GM21447 (cell line): ENCODE data around the gene GOSR1.
"Not testable (repeated sequence)": the region's sequence is repeated elsewhere in the genome, so short reads cannot be mapped to it uniquely, and the experiment has no call there.

Source experiments
- ATAC-seq: cut with Tn5 transposase; IDR thresholded peaks from one replicate; pipeline ENCODE4 v1.9.1; 2021; ENCODE audit not compliant: unreplicated experiment

GOSR1 gene

DNA sequence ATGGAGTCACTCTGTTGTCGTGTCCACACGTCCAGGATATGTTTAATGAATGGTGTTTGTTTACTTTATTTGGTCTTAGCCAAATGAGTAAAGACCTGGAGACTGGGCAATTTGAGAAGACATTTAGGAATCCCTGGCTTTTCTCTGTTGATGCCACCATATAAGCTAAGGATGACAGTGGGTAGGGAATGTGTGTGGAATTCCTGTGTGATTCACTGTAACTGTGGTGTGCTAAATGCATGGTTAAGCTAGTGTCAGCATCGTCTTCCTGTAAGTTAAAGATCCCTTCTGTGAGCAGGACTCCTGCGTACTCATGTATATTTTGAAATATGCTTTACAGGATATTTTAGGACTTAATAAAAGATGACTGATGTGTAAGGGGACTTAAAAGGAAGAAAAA lies 26.4 kb downstream of the GOSR1 start:
- ATAC-seq: no peak

- no peak for ATAC-seq
These were observed 28.7 kb downstream of the GOSR1 start for GRCh38 chr17:30505868-30506417.

GRCh38 chr17:30506481-30506880 lies 29.3 kb downstream of the GOSR1 start:
- no peak for ATAC-seq

DNA sequence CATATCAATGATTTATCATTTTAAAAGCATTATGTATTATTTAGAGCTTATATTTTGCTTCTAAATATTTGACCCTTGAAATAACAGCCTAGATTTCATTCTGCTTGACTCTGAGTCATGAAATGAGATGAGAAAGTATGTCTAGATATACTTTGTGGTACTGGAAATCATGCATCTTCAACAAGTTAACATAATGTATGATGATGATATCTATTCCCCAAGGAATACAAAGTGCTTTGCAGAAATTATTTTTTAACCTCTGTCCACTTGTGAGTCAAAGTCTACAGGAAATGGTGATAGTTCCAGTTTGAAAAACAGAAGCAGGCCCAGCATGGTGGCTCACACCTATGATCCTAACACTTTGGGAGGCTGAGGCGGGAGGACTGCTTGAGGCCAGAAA lies 36.1 kb downstream of the GOSR1 start:
- ATAC-seq: no peak

DNA sequence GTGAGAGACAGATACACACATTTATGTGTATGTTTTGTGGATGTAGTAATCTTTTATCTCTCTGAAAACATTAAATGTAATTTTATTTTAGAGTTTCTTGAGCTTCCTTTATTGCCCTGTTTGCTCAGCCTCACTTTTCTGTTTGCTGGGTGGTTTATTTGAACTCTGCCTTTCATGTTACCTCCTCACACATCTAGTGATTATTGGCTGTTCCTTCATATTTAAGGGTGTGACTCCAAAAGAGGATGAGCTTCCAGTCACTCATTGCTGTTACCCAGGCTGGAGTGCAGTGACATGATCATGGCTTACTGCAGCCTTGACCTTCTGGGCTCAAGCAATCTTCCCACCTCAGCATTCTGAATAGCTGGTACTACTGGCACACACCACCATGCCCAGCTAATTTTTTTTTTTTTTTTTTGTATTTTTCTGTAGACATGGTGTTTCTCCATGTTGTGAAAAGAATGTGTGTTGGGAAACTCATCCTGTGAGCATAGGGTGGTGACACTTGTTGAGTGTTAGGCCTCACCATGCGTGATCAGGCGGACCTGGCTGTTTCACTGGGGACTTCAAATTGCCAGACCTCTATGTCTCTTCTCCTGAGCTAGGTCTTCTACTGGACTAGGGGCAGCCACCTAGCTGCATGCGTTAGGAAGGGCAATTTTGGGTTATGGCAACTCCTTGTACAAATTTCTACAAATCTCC lies 37.8 kb downstream of the GOSR1 start:
- ATAC-seq: no peak

DNA sequence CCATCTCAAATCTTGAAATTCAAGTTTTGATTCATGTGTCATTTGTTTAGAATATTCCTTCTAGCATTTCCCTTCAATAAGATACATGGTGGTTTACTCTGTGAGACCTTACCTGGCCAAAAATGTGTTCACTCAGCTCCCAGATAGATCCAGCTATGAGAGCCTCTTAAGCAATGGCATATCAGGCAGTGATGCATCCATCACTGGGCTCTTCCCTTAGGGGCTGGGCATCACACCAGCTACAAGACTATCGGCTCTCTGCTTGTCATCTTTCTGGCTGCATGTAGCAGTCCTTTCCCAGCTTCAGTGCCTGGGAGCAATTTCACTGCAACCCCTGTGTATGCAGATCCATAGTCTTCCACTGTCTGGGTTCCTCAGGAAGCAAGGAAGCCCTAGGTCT lies 40.6 kb downstream of the GOSR1 start:
- ATAC-seq: no peak

GRCh38 chr17:30519166-30519565 lies 42.0 kb downstream of the GOSR1 start:
- ATAC-seq: no peak

DNA sequence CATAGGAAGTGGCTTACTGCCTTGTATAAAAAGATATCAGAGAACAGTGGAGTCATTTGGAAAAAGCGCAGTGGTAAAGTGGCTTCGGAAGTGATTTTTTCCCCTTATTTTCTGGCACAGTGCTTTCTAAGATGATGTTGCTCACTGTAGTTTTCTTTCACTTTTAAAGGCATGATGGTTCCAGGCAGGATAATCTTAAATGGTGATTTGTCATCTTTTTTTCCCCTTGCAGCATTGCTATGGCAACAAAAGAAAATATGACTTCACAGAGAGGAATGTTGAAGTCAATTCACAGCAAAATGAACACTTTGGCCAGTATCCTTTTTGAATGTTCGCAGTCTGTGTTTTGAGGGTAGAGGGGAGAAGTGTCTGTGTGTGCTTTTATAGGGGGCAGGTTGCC lies 42.5 kb downstream of the GOSR1 start:
- ATAC-seq: no peak

GRCh38 chr17:30520436-30520835 lies 43.2 kb downstream of the GOSR1 start:
- ATAC-seq: no peak

GRCh38 chr17:30520882-30521281 lies 43.7 kb downstream of the GOSR1 start:
- no peak for ATAC-seq

DNA sequence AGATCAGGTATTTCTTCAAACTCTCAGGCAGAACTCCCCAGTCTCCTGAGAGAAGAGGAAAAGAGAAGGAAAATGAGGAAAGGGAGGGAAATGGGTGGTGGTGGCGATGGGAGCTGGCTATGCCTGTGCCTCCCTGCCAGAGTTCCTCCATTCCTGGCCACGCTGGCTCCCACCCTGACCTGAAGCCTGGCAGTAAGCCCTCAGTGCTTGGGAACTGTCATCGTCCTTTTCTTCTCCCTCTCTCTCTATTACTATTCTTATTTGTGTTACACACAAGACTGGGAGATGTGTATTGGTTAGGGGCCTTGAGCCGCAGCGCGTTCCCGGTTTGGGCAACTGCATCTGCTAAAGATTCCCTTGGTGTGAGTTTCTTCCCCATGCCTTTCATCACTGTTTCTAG lies 44.6 kb downstream of the GOSR1 start:
- no peak for ATAC-seq

DNA sequence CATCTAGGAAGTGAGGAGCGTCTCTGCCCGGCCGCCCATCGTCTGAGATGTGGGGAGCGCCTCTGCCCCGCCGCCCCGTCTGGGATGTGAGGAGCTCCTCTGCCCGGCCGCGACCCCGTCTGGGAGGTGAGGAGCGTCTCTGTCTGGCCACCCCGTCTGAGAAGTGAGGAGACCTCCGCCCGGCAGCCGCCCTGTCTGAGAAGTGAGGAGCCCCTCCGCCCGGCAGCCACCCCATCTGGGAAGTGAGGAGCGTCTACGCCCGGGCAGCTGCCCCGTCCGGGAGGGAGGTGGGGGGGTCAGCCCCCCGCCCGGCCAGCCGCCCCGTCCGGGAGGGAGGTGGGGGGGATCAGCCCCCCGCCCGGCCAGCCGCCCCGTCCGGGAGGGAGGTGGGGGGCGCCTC lies 46.0 kb downstream of the GOSR1 start:
- not testable (repeated sequence) for ATAC-seq

GRCh38 chr17:30524847-30525246 lies 47.6 kb downstream of the GOSR1 start:
- no peak for ATAC-seq

DNA sequence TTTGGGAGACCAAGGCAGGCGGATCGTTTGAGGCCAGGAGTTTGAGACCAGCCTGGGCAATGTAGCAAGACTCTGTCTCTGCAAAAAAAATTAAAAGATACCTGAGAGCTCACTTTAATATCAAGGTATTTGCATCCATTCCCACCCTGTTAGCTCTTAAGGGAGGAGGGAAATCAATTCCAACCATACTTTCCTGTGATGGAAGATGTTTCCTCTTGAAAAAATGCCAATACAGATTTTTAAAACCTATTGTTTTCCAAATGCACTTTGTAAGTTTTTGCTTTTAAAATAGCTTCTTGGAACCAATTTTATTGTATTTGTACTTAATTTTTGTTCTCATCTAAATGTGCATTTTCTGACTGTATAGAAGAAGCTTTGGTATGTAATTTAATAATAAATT lies 49.2 kb downstream of the GOSR1 start:
- ATAC-seq: no peak

GRCh38 chr17:30528701-30529100 lies 51.5 kb downstream of the GOSR1 start:
- not testable (repeated sequence) for ATAC-seq

- ATAC-seq: no peak
These were observed 53.3 kb downstream of the GOSR1 start for GRCh38 chr17:30530346-30531025.

DNA sequence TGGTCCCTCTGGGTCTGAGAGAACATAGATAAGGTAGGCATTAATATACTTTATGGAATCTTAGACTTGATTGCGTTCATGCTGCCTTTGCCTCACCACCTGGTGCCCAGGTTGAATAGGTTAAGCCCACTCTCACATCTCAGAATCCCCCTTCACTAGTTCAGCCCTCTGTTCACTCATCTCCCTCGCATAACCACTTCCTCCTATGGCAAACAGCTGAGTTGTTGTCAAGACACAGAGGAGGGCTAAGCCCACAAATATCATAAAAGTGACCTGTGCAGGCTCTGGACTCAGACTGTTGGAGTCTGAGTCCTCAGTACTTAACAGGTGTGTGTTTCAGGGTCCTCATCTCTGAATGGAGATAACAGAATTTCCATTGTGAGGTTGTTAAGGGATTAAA lies 55.7 kb downstream of the GOSR1 start:
- no peak for ATAC-seq

DNA sequence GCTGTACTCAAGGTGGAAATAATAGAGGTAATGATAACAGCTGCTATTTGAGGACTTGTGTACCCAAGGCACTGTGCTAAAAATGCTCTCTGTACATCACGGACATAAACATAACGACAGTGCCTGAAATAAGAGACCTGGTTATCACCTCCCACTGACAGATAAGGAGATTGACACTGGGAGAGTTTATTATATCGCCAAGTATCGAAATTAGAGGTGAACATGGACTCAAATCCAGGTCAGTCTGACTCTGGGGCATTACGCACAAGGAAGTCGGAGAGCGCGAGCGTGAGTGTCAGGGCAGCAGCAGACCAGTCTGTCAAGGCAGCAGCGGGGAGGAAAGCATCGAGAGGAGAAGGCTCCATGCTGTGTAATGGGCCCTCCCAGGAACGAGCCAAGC lies 57.1 kb downstream of the GOSR1 start:
- no peak for ATAC-seq

GRCh38 chr17:30534938-30535921 lies 58.0 kb downstream of the GOSR1 start:
- no peak for ATAC-seq

DNA sequence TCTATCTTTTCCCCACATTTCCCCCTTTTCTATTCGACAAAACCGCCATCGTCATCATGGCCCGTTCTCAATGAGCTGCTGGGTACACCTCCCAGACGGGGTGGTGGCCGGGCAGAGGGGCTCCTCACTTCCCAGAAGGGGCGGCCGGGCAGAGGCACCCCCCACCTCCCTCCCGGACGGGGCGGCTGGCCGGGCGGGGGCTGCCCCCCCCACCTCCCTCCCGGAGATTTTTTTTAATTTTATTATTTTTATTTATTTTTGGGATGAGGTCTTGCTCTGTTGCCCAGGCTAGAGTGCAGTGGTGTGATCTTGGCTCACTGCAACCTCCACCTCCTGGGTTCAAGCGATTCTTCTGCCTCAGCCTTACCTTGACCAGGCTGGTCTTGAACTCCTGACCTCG lies 59.6 kb downstream of the GOSR1 start:
- ATAC-seq: not testable (repeated sequence)

- not testable (repeated sequence) for ATAC-seq
These were observed 60.5 kb downstream of the GOSR1 start for GRCh38 chr17:30537667-30538066.
